Right ventricle myocardium inferior (tissue), 1 donor: Measurements from ENCODE around the gene RASAL1. TPM values are rescaled to one million over a fixed set of nuclear protein-coding genes. Genes with fewer than 3 reads are reported as not detected.
"Not testable (repeated sequence)": the region's sequence is repeated elsewhere in the genome, so short reads cannot be mapped to it uniquely, and the experiment has no call there.

Source experiments
- ATAC-seq: fragments of 200-7000 bp; cut with Tn5 transposase; one replicate; pipeline ENCODE4 v1.9.1; 2020; ENCODE audit warnings: mild to moderate bottlenecking, moderate library complexity
- DNase-seq: peaks from one replicate; pipeline ENCODE4 v3.0.0; 2021; ENCODE audit errors: missing footprints
- intact Hi-C: fragments of 100-400 bp; cut with DNase I; formaldehyde crosslinking; loops from one replicate; pipeline ENCODE4 v1.11.0; 2022
- total RNA-seq: library from RNA; stranded (reverse); fragmentation: NEBNext Ultra II Directional; extraction: Animal tissue kit (Norgen Biotek cat#: 25700); gene quantifications from one replicate; pipeline ENCODE4 v1.2.1, GENCODE V29; 2021
- donor health status: DM: no; HTN: yes; CAD: no; lungs with severe emphysema.

Gene RASAL1
- total RNA-seq, 1 donor from 2014 or later: not detected

GRCh38 chr12:113128802-113129663, 6.5 kb downstream of the RASAL1 start:
- intact Hi-C loops: no loop called here
- DNase-seq: peak; percentile 15
- no peak for ATAC-seq

- intact Hi-C loops: no loop called here
- ATAC-seq: no peak
- peak; percentile 37 for DNase-seq
These were observed 7.8 kb downstream of the RASAL1 start for GRCh38 chr12:113127791-113128199.

- intact Hi-C loops: no loop called here
- ATAC-seq (no peak), DNase-seq (no peak)
These were observed 14.7 kb downstream of the RASAL1 start for GRCh38 chr12:113120670-113121370.

GRCh38 chr12:113119980-113120669, 15.4 kb downstream of the RASAL1 start:
- intact Hi-C loops: no loop called here
- DNase-seq: no peak
- ATAC-seq: no peak

- no peak for DNase-seq
- no peak for ATAC-seq
- intact Hi-C loops: no loop called here
These were observed 17.4 kb downstream of the RASAL1 start for GRCh38 chr12:113118142-113118541.

GRCh38 chr12:113117684-113118083, 17.9 kb downstream of the RASAL1 start:
- ATAC-seq, intact Hi-C loops, DNase-seq: not testable (repeated sequence)

GRCh38 chr12:113116875-113117274, 18.7 kb downstream of the RASAL1 start:
- DNase-seq (no peak), ATAC-seq (no peak)
- intact Hi-C loops: no loop called here

GRCh38 chr12:113115455-113116126, 20.0 kb downstream of the RASAL1 start:
- intact Hi-C loops: no loop called here
- DNase-seq (no peak), ATAC-seq (no peak)

- intact Hi-C loops: no loop called here
- DNase-seq (no peak), ATAC-seq (no peak)
These were observed 20.9 kb downstream of the RASAL1 start for GRCh38 chr12:113114447-113115178.

- intact Hi-C loops: no loop called here
- ATAC-seq (no peak), DNase-seq (no peak)
These were observed 22.2 kb downstream of the RASAL1 start for GRCh38 chr12:113113397-113113796.

- ATAC-seq (no peak), DNase-seq (no peak)
These were observed 23.3 kb downstream of the RASAL1 start for GRCh38 chr12:113112043-113112899.

GRCh38 chr12:113111247-113111646, 24.3 kb downstream of the RASAL1 start:
- no peak for ATAC-seq
- intact Hi-C loops: no loop called here
- no peak for DNase-seq

More at GRCh38 chr12:113112043-113112899, 23.3 kb downstream of the RASAL1 start:
- intact Hi-C loops: no loop called here

GRCh38 chr12:113109872-113110599, 25.5 kb downstream of the RASAL1 start:
- no peak for ATAC-seq
- intact Hi-C loops: no loop called here
- DNase-seq: no peak

GRCh38 chr12:113109360-113109759, 26.2 kb downstream of the RASAL1 start:
- intact Hi-C loops: no loop called here
- ATAC-seq (no peak), DNase-seq (no peak)

- DNase-seq (no peak), ATAC-seq (no peak)
- intact Hi-C loops: no loop called here
These were observed 27.3 kb downstream of the RASAL1 start for GRCh38 chr12:113108308-113108707.

- ATAC-seq (no peak), DNase-seq (no peak)
- intact Hi-C loops: no loop called here
These were observed 29.2 kb downstream of the RASAL1 start for GRCh38 chr12:113106361-113106760.
